Middle frontal gyrus (tissue), 1 donor: ENCODE data around the gene TFAP2D.

ENCODE experiments used
- DNase-seq: peaks from one replicate; pipeline ENCODE4 v3.0.0-alpha.2; 2015; ENCODE audit warnings: low spot score; ENCODE audit errors: extremely low spot score

The TFAP2D gene

DNA sequence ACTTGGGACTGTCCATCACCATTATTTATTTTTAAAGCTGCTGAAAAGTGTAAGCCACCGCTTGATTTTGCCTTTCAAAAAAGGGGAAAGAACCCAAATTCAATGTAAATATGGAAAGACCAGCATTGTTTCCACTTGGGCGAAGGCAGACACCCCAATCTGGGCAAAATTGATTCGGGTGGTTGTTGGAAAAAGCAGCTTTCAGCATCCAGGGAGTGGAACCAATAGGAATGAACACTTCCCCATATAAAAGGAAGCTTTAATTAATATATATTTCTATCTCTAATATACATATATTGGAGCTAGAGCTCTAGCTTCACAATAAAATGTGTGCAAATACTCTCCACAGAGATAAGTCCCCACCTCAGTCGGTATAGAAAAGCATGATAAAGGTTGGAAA is at the start of gene TFAP2D:
TFAP2D (plus strand) TSS at position 301 of the 400 bp plus-strand sequence. CDS start 530 bp downstream, outside the sequence.
- no peak for DNase-seq

DNA sequence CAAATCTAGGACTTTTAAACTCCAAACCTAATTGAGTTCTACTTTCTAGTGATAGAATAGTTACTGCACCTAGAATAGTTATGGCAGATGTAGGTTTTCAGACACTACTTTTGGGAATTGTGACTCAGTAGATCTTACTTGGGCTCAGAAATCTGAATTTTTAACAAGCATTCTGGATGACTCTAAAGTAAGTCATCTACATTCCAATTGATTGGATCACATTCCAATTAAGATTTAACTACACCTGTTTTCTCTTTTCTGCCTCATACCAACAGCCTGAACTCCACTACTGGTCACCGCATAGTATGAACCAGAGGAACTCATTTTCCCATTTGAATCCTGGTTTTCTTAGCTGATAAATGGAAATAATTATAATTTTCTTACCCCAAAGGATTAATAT is 49.5 kb upstream of the TFAP2D start:
- DNase-seq, result no peak

DNA sequence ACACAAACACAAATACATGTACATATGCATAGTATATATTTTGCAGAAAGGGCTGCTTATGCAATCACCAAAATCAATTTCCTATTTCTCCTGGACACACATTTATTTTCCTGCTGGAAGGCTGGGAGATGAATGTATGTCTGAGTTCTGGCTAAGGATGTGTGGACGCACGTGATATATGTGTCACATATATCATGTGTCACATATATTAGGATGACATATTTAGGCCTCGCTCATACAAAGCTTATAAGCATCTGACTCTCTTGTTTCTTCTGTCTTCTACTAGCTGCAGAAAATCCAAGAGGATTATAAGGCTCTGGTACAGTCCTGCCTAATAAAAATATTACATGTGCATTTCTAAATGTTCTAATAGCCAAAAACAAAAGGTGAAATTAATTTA is 47.2 kb upstream of the TFAP2D start:
- no peak for DNase-seq

DNA sequence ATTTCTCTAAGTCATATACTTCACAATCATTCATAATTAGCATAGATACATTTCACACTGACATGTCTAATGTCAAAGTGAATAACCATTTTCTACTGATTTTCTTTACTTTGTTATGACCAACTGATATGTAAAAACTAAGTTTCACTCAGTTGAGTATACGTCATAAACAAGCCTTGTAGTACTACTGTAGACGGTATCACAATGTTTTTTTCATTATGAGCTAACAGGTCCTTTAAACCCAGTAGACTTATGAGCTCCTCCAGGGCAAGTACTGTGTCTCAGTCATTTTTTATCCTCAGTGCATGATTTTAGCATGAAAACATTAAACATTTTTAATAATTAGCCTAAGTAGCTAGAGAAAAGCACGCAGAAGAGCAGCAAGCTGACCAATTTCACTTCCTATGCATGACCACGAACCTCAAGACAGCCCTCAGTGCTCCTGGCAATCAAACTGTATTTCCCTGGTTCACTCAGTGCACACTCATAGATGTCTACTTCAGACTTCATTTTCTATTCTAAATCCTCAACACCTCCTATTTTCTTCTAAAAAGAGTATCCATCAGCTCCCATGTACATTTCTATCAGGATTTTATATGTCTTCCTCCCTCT is 32.0 kb upstream of the TFAP2D start:
- DNase-seq, result no peak

DNA sequence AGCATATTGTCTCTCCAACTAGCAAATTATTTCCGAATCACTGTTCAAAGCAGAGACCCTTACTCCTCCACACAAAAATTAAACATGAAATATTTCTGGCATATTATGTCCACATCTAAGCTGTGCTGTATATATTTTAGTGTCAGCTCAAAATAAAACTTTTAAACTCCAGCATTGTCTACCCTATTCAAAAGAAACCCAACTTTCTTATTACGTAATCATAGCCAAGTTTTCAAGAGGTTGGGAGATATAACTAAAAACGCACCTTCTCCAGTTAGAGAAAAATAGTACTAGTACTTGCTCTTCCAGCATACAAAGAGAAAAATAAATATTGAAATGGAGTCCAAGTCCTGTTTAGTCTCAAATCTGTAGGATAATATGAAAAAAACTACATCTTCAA is 24.1 kb upstream of the TFAP2D start:
- no peak for DNase-seq

DNA sequence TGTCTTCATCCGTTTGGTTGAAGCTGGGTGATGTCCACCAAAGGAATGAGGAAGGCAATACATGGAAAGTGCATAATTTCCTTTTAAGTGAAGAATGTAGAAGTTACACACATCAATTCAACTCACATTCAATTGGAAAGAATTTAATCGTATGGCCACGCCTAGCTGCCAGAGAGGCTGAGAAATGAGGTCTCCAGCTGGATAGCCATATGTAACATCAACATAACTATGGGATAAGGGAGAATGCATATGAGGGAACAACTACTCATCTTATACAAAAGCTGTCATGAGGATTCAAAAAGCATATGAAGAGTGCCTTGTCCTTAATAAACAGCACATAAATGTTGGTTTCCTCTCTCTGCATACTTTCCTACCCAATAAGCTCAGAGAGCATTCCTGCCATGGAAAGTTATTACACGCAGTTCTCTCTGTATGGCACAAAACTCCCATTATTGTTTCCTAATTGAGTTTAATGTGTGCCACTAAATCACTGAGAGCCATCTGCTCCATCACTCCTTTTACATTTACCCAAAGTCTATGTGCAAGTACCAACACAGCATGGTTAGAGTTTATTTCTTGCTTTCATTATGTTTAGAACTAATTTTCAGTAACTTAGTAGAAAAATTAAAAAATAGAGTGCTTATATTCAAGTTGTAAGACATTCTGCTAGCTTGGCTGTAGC is 21.4 kb upstream of the TFAP2D start:
- DNase-seq, result no peak

DNA sequence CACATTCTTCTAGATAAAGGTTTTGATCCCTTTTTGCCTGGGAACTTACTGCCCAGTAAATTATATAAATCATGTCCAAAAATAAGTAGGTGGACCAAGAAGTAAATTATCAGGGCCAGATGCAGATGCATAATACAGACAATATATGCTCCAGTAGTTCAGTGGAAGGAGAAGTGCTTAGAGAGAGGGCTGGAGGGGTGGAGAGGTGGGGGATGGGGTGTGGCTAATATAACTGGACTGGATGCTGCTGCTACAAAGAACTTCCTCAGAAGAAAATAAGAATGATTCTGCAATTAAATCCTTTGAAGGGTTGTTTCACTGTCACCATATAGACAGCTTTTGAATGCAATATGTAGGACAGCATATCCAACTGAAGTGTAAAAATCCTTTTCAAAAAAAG is 14.8 kb upstream of the TFAP2D start:
- DNase-seq, result no peak

DNA sequence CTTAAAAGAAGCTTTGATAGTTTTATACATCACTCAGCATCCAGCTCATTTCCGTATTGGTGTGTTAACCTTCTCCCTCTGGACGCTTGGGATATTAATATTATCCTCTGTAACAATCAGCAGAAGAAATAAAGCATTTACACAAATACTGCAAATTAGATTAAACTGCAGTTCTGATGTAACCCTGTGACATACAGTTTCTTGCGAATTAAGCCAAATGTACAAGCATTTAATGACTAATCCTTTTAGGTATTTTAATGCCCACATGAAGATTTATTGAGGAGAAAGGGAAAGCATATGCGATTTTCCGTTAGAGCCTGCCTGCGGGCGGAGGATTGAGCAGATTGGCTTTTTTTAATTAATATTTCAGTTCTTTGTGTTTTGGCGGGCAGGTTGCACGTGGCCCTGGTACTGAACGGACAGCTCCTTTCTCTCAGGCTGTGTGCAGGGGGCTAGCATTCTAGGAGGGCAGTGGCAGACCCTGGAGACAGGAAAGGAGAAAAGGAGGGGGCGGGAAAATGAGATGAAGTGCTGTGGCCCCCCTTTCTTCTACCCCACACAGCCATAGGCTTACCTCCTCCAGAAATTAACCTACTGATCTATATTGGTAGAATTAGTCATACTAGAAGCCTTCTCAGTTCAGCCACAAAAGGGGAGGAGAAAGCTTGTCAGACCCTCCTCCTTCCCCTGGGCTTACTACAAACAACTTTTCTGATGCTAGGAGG is 14.1 kb upstream of the TFAP2D start:
- DNase-seq, result no peak

DNA sequence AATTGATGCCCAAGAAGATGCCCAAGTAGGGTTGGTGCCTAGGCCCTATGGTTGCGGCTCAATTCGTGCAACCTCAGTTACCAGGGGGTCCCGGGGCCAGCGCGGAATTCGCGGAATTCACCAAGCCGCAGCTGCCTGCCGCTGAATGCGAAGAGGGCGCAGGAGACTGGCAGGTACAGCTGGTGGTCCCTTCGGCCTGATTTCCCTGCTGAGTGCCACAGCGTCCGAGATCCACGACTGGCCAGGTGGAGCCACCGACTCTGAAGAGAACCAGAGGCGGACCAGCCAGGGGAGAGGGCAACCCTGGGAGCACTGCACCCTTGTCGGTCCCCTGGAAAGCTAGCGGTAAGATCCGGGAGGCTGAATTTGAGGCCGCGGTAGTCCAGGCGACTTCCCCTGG is 6.8 kb upstream of the TFAP2D start:
- DNase-seq, result no peak

DNA sequence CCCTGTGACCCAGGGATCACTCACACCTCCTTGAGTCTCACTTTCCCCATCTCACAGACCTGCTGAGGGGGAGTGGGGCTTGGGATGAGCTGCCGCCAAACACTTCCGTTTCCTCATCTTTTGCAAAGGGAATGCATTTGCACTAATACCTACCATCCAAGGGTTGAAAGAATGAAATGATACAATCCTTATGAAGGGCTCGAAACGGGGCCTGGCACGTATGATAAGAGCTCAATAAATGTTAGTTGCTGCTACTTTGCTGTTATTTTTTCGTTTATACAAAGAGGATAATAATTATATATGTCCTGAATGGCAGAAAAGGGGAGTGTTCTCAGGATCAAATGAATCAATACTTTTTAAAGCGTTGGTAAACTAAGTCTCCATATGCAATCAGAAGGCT is 6.1 kb upstream of the TFAP2D start:
- DNase-seq, result no peak

DNA sequence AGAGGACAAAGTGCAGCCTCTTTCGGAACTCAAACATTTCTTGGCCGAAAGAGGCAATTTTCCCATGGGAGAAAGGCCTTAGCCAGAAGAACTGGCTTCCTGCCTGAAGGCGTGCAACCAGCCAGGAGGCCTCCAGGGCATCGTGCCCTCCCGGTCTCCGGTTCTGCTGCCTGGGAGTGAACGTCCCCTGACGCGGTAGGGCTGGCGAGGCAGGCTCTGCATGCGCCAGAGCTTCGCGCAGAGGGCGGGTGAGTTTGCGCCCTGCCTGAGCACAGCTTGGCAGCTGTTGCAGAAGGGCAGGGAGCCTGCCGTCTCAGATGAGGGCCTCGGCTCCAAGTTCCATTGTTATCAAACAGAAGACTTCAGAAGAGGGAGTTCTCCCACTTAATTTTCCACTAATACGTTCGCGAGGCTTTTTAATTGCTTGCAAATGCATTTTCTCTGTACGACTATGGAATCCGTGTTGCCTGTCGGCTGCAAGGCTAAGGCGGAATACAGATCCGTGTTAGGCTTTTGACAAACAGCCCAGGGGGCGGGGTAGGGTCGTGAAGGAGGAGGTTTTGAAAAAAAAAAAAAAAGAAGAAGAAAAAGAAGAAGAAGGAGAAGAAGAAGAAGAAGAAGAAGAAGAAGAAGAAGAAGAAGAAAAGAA is 5.5 kb upstream of the TFAP2D start:
- no peak for DNase-seq

DNA sequence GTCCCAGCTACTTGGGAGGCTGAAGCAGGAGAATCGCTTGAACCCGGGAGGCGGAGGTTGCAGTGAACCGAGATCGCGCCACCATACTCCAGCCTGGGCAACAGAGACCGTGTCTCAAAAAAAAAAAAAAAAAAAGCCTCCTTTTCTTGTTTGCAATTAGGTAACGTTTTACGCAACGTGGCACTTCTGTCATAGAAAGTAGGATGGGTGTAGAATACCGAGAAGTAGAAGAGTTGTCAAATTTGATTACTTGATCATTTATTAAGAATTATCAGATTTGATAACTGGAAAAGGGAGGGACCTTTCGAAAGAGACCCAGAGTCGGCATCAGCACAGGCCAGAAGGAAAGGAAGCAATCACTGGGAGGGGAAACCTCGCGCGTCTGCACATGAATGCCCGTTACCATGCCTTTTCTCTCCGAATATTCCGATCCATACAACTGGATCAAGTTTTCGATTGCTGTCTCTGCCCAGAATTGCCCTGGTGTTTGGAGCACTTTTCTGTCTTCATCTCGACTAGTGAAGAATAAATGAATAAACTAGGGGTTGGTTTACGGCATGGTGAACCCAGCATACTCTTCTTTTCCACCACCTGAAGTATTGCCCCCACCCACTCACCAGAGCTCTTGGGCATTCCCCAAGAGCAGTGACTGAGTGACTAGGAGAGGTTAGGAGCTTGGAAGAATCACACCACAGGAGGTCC is 4.5 kb upstream of the TFAP2D start:
- no peak for DNase-seq

DNA sequence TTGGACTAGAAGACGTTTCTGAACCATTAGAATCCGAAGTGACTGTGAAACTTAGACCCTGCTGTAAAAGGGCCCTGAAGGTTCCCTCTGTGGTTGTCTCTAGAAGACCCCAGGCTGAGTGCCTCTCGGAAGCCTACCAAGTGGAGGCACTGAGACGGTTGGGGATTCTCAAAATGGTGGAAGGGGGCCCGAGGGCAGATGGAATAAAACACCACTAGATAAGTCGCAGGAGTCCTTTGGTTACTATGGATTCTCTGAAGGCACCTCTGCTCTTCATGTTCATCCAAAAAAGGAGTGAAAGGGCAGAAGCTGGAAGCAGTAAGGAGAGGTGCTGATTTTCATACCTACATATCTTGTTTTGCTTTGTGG is 4.0 kb upstream of the TFAP2D start:
- DNase-seq, result no peak

DNA sequence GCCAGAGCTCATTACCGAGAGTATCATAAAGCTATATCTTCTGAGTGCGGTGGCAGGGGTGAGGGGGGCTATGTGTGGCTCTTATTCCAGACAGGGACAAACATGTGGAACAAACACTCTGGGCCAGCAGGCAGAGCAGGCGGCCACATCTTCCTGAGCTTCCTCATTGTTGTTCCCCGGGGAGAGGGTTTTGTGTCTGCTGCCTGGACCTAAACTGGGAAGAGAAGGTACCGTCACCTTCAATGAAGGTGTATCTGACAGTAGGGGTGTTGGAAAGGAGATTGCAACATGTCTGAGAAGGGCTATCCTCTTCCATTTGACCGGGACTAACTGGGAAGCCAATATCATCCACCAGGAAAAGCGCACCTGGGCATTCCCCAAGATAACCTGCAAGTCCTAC is 1.6 kb upstream of the TFAP2D start:
- DNase-seq, result no peak

DNA sequence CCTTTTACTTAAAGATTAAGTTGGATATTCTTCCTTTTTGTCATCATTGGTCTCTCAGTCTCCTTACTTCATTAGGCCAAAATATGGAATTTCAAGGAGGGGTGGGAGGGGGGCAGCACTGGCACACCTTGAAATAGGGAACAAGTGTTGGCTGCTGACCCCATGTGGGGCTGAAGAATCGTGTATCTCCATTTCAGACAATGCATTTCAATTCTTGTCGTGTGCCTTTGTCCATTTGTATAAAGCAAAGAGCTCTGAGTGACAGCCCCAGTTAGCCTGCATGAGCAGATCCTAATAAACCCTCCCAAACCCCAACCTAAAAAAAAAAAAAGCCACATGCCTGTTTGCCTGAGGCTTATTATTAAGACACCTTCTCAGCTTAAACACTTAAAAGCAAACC is 1.0 kb upstream of the TFAP2D start:
- no peak for DNase-seq

DNA sequence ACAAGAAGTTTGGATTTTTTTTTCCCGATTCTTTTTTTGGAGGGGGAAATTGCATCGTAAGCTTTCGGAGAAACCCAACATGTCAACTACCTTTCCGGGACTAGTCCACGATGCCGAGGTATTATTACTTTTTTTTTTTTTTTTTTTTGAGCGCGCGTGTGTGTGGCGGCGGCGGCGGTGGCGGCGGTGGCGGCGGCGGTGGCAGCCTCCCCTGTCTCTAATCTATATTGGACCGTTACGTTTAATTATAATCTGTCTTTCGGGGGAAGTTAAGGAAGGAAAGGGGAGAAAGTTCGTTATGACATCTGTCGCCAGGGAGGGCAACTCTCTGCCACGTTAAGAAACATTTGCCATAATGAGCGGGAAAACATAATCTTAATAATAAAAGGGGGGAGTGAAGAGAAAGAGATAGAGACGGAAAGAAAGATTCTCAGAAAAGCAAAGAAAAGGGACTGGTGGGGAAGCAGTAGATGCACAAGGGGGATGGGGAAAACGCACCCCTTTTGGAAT is 706 bp downstream of the TFAP2D start:
- DNase-seq, result no peak

DNA sequence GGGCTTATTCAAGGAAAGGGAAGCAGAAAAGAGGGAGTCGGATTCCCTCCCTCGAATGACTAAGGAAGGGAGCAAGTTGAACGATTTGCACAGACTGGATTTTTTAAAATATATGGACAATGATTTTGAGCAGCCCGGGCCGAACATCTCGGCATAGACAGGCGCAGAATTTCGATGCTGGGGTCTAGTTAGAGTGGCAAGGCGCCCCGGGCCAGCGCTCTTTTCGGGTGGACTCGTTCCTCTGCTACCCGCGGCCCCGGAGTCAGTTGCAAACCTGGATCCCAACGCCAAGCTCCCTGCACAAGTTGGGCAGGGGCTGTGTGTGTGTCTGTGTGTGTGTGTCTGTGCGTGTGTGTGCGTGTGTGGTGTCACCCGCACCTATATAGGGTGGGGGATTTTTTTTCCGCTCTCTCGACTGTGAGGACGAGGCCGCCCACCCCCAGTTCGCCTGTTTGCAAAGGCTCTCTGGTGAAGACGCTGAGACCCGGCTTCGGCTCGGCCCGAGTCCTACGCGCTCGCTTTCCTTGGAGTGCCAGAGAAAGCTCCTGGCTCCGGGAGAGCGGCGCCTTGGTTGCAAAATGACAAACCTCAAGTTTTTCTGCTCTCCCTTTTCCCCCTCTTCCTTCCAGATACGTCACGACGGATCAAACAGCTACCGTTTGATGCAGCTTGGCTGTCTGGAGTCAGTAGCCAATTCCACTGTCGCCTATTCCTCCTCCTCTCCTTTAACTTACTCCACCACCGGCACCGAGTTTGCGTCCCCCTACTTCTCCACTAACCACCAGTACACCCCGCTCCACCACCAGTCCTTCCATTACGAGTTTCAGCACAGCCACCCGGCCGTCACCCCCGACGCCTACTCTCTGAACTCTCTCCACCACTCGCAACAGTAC is 1.4 kb downstream of the TFAP2D start:
- DNase-seq, result no peak

DNA sequence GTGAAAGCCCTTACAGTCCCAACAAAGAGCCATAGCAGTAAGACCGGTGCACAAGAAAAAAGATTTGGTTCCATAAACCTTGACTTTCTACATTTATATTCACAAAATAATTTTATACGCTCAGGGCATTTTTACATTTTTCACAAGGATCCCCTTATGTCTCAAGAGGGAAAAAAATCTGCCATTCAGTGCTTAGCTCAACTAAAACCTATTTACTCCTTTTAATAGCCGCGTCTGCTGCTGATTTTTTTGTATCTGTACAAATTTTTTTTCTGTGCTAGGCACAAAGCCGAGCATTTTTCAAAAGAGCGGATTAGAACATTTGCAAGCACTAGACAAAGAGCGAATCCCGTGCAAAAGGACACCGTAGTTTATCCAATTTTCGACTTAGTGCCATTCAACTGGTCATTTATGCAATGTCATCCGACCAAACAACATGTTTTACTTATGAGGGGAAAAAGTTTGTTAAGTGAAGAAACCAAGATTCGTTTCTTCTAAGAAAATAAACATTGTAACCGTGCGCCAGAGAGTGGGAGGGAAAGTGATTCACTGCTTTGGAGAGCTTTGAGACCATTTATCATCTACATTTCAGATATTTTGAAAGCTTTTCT is 3.7 kb downstream of the TFAP2D start:
- DNase-seq, result no peak

DNA sequence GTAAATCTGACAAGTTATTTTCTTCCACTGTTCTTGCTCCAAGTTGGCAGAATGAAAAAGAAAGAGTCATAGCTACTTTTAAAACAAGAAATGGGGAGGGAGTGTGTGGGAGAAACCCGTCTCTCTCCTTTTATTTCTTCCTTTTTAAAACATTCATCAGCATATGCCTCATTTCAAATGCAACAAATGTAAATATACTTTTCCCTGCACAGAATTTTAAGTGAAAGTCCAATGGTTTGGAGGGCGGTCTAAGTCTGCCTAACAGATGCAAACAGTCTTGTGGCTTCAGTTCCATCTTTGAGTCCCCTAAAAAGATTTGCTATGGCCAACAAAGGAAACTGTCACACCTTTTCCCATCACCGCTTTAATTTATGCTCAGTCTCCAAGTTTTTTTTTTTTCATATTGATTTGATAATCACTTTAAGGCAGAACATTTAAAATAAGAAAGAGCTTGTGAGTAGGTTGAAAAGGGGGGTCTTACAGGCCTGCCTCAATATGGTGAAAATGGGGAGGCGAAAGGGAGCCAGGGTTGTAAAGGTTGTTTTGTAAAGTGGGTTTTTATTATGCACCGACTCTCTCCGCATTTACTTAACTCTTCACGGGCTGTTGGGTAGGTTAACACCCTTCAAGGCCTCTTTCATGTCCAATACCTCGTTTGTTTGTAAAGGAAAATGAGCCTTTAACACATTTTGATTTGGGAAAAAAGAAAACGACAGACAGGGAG is 4.6 kb downstream of the TFAP2D start:
- DNase-seq, result no peak
